ENCODE measurements around the gene FGR.

GRCh38 chr1:27594564-27595510, 40.1 kb downstream of the FGR start:
- TF ChIP-seq, protein P1, sequence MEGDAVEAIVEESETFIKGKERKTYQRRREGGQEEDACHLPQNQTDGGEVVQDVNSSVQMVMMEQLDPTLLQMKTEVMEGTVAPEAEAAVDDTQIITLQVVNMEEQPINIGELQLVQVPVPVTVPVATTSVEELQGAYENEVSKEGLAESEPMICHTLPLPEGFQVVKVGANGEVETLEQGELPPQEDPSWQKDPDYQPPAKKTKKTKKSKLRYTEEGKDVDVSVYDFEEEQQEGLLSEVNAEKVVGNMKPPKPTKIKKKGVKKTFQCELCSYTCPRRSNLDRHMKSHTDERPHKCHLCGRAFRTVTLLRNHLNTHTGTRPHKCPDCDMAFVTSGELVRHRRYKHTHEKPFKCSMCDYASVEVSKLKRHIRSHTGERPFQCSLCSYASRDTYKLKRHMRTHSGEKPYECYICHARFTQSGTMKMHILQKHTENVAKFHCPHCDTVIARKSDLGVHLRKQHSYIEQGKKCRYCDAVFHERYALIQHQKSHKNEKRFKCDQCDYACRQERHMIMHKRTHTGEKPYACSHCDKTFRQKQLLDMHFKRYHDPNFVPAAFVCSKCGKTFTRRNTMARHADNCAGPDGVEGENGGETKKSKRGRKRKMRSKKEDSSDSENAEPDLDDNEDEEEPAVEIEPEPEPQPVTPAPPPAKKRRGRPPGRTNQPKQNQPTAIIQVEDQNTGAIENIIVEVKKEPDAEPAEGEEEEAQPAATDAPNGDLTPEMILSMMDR (IDR thresholded peaks at IDR 0.05), result no peak
- TF ChIP-seq EZH2 (IDR thresholded peaks at IDR 0.05), result no peak
